NCI-H1092 treated with DMSO at 0.1 percent for 48 hours (cell line): ENCODE data around the gene MCTP1.

Experiments used
- DNase-seq: peaks from one replicate; lab custom pipeline; 2025; lab: John Stamatoyannopoulos, UW

MCTP1 gene

DNA sequence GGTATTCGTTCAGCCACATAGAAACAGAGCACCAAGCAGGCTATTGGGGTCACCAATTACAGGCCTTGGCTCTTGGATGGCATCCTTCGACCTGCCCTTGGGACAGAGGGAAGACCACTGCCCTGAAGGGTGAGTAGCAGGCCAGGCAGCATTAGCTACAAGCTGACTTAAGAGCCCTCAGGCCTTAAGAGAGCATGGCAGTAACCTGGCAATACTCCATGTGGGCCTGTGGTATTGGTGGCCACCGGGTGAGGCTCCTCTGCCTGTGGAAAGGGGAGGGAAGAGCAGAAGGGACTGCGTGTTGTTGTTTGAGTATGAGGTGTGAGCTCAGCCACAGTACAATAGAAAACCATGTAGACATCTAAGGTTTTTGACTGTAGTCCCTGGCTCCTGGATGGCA lies 170.6 kb downstream of the MCTP1 start:
- no peak for DNase-seq

DNA sequence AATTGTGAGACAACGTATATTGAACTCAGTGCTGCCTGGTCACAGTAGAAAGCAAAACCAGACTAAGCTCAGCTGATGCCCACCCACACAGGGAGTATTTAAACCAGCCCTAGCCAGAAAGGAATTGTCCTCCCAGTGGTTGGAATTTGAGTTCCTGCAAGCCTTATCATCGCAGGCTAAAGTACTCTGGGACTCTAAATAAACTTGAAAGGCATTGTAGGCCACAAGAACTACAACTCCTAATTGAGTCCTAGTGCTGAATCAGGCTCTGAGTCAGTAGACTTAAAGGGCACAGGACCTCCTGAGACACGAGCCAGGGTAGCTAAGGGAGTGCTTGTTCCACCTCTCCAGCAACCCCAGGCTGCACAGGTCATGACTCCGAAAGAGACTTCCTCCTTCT lies 171.4 kb downstream of the MCTP1 start:
- DNase-seq, result no peak

DNA sequence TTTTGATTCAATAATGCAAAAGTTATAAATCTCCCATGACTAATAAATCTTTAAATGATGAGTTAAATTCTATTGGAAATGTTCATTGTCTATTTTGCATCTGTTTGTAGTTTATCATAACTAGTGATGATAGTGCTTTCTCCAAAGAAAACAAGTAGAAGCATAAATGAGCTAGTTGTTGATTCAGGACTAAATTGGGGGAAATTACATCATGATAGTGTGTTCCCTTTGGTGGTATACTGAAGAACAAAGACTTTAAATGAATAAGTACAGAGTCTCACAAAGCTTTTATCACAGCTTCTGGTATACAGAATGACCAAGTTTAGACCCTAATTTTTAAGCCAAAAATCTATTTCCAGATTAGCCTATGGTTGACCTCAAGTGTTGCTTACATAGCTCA lies 173.8 kb downstream of the MCTP1 start:
- DNase-seq, result no peak

DNA sequence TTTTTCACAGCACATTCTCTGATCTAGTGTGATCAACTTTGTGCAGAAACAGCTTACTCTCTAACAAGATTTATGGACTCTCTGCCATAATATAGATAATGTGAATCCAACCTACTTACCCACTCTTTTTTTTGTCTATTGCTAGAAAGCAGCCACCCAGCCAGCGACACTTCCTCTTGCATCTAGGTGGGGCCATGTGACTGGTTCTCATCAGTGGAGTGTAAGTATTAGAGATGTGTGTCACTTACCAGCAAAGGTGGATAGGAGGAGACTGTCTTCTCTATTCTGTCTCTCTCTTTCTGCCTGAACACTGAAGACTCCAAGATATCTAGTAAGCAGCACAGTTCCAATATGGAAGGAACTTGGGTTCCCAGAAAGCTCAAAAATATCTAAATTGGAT lies 174.8 kb downstream of the MCTP1 start:
- DNase-seq, result no peak

DNA sequence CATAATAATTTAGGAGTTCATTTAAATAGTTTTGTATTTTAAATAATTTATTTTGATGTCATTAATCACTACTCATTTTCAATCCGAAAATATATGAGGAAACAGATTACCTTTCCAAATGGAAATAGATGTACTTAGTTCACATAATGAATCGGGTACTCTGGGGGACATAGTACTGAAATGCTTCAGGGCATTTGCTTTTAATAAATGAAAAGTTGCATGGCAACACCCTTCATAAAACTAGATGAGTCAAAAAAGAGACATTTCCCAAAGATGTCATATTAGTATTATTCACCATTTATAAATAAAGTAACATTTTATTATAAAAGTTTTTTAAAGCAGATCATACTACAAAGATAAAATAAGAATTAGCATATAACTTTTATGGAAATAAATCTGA lies 177.8 kb downstream of the MCTP1 start:
- DNase-seq, result no peak

DNA sequence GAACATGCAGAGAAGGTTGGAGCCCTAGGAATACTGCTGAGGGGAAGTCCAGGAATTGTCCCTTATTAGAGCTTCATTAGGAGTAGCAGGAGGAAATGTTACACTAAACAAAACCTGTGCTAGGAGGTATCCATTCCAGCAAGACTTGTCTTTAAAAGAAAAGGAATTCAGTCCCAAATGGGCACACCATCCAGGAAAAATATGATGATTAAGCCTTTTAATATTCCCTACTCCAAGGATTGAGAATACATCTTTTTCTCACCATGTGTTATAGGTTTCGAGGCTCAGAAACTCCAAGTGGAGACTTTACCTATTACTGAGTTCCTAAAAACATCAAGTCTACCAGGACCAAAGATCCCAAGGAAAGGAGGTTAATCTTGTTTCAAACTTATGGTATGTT lies 179.3 kb downstream of the MCTP1 start:
- no peak for DNase-seq

DNA sequence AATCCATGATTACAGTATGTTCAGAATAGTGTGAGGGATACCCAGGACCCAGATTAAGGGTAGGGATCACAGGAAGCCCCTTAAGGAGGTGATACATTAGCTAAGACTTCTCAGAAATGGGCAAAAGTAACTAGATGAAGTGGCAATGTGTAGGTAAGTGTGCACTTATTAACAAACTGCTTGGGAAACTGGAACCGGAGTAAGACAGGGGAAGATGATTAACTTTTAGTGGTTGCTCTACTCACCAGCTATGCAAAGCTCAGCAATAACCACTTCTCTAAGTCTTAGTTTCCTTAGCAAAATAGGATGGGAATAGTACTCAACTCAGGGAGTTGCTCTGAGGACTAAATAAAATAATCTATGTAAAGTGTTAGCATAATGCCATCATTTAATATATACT lies 182.2 kb downstream of the MCTP1 start:
- DNase-seq, result no peak

DNA sequence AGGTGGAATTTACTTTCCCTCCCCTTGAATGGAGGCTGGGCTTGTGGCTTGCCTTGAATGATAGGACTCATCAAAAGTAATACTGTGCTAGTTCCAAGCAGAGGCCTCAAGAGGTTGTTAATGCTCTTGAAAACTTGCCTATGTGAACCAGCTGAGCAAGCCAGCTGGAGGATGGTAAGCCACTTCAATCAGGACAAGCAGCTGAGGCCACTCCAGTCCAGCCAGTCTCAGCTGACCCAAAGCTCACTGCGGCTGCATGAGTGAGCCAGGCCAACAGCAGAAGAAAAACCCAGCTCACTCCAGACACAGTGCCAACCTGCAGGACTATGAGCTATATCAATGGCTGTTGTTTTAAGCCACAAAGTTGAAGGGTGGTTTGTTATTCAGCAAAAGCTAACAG lies 182.8 kb downstream of the MCTP1 start:
- no peak for DNase-seq

DNA sequence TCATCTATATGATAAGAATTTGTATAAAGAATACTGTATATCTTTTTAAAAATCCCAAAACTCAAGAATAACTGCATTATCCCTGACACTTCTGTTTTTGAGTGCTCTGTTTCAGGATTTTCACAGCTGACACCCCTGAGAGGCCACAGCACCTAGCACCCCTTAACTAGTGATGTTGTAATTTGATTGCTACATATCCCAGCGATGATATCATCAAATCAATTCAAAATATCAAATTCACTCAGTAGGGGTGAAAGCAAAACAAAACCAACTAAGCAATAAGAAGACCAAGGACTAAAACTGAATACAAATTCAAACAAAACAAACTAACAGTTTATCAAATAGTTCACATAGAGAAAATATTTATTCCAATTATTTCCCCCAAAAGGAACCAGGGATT lies 184.3 kb downstream of the MCTP1 start:
- no peak for DNase-seq

DNA sequence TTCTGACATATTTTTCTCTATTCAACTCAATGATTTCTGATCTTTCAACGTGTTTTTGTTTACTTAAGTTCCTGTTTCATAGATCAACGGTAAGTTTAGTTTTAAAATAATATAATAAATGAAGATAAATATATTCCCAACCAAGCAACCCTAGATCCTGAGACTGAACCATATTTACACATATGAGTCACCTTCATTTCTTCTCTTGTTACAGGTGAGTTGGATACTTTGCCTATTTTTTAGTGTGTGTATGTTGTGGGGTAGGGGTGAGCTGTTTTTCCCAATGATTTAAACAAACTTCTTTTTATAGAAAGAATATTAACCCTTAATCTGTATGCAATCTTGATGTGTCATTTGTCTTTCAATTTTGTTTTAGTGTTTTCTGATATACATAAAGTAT lies 186.9 kb downstream of the MCTP1 start:
- DNase-seq, result no peak

DNA sequence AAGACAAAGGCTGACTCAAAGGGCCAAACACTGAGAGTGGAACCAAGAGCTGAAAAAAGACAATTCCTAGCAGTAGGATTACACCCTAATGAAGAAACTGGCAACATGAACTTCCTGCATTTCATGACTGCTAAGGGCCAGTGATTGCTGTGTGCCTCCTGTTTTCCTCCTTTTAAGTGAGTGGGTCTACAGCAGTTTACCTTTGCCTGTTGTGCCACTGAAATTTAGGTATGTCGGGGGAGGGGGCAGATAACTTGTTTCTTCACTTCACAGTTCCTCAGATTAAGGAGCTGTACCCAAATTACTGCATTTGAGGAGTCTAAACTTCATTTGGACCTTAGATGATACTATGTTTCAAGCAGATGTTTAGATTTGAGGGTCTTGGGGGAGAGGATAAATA lies 191.7 kb downstream of the MCTP1 start:
- no peak for DNase-seq

DNA sequence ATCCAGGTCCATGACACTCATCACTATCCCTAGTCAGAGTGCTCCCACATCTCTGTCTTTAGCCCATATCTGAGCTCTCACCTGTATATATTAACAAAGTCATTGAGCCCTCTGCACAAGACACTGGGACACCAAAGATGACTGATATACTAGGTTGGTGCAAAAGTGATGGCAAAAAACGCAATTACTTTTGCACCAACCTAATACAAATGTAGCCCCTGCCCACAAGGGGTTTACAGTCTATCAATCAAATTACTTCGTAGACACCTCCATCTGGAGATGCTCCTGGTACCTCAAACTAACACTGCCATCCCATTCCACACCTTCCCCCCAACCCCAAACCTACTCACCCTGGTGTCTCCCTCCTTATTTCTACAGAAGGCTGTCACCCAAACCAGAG lies 194.1 kb downstream of the MCTP1 start:
- no peak for DNase-seq

DNA sequence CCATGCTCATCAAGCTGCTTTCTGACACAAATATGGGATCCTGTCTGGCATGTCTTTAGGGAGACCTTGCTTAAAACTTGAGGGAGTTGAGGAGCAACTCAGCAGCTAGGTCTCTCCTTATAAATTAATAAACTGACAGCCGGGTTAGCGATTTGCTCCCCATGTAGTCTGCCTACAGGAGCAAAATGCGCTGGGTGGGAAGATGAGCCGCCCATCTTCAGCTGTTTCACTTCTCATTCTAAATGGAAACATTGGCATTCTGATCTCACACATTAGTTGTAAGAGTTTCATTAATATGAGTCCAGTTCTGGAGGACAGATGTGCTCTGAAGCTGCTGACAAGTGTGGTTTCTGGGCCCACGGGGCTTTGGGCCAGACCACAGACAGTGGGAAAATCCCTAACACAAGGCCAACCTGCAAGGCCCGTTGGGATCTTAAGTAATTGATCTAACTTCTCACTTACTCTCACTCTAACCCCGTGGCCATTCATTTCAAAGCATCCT lies 197.0 kb downstream of the MCTP1 start:
- no peak for DNase-seq

DNA sequence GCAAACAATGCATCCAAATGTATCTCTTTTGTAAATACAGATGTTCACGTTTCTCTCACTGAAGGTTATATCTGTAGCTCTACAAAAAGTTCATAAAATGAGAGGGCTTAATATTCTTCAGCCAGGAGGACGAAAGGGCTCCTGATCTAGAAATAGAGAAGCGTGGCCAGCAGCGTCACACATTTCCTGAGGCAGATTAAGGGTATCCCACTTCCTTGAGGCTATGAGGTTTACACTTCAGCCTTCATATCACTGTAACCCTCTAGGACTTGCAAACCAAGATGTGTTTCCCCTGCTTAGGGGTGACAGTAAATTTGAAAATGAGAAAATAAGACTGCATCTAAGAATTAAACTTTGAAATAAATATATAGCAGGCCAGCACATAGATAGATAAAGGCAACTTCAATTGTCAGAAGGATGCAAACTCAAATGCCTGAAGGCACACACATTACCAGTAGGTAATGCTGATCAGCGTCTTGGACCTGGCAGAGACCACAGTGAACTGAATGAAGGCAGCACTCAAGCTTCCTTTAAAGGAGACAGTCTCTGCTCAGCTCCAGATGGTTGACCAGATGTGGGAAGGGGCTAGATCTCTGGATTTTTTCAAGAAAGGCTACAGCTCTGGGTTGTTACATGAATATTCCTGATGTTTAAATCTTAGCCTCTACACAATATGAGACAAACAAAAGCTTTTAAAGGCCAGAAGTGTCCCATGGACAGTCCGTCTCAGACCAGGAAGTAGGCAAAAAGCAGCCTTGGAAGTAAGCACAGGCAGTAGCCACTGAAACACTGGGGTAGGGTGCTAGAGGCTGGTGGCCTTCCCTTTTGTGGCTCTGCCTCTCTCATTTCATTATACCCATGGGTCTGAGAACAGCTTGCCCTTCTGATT lies 197.7 kb downstream of the MCTP1 start:
- DNase-seq, result no peak

DNA sequence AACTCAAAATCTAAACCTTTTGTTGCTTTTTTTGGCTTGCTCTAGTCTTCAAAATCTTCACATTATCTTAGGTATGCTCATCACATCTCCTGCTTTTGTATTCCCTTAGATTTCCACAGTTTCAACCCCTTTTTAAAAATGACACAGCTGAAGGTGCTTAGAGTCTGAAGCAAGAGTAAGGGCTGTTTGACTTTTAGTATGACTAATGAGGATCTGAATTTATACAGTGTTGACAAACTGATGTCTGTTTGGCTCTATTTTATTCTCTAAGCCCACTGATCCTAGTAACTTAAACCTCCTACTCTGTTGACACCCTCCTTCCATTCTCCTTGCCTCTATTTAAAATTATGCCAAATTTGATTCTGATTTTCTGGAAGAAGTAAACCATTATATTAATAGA lies 200.1 kb downstream of the MCTP1 start:
- no peak for DNase-seq

DNA sequence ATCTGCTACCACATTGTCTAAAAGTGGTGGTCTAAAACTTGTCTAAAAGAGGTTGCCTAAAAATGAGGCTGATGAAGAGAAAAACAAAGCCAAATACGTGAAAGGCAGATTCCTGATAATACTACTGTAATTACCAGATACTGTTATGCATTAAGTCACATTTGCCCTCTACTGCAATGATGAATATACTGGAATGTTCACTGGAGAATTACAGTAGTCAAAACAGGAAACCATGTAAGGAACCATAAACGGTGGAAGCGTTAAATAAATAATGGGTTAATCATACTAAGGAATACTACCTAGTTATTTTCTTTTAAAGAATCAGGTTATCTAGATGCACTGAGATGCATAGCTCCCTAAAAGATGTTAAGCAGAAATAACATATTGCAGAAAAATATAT lies 201.3 kb downstream of the MCTP1 start:
- no peak for DNase-seq

DNA sequence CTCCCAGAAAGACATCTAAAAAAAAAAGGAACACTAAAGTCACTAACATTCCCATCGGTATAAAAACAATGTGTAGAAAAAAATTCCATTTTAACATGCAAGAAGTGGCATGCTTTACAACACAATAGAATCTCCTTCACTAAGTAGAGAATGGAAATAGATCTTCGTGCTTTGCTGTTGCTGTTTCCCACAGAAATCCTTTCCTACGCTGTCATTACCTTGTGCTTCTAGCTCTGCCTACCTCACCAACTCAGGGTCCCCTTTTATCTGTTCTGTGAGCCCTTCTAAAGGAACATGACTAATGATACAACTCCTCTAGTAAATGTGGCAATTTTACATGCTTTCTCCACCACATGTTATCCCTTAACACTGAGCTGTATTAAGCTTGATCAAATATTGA lies 202.9 kb downstream of the MCTP1 start:
- no peak for DNase-seq

DNA sequence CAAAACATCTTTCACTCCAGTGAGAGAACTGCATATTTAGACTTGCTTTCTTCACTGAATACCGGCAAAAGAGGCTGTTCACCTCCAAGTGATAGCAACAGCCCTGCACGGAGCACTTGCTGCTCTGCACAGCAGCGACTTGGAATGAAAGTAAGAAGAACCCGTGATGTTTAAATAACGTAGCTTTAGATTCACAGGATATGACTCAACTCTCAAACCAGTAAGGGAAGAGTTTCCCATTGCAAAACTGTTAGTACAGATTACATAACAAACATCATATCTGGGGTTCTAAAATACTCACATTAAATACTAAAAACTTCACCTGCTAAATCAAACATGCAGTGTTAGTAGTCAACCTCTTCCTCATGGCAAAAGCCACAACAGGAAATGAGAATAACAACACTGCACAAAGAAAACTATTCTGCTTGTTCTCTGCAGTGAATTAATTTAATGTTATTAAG lies 203.4 kb downstream of the MCTP1 start:
- DNase-seq, result no peak

DNA sequence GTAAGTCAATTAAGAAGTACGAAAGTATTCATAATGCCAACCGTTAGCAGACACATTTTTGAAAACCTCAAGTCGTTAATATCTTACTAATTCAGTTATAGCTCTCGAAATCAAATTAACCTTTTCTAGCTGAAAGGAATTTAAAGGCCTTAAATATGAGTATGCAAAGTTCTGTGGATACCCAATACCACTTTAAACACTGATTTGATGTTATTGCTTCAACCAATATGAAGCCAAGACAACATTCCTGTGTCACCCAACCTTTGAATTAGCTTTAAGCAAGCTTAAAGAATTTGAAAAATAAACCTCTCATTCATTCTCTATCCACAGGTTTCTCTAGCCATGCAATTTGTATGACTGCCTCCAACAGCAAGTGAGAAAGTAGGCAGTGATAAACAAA lies 204.5 kb downstream of the MCTP1 start:
- DNase-seq, result no peak

DNA sequence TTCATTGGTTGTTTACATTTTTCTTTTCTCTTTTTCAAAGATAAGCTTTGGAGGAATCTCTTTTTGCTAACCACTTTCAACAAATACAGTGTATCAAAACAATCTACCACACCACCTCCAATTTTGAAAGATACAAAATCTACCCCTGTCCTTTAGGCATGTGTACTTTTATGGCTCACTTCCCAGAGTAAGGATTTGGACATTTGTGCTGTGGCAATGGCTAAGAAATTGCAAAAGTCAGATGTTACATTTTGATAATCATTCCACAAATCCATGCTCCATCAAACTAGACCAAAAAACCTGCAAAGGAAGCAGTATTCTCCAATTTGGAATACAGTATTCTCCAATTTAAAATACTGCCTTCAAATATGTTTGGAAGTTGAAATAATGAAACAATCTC lies 204.9 kb downstream of the MCTP1 start:
- no peak for DNase-seq

DNA sequence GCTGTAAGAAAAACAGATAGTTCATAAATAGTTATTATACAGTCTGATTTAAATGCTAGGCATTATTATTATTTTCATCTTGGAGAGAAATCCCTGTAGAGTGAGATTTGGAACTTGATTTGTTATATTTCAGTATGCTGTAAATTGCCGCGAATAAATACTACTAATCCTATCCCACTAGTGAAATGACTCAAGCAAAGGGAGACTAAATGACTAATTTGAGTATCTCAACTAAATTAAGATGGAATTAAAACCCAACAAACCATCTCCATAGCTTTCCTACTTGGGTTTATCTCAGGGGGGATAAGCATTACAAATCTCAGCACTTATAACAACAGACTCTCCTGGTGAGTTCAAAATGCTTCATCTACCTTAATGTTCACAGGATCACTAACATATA lies 206.0 kb downstream of the MCTP1 start:
- DNase-seq, result no peak

DNA sequence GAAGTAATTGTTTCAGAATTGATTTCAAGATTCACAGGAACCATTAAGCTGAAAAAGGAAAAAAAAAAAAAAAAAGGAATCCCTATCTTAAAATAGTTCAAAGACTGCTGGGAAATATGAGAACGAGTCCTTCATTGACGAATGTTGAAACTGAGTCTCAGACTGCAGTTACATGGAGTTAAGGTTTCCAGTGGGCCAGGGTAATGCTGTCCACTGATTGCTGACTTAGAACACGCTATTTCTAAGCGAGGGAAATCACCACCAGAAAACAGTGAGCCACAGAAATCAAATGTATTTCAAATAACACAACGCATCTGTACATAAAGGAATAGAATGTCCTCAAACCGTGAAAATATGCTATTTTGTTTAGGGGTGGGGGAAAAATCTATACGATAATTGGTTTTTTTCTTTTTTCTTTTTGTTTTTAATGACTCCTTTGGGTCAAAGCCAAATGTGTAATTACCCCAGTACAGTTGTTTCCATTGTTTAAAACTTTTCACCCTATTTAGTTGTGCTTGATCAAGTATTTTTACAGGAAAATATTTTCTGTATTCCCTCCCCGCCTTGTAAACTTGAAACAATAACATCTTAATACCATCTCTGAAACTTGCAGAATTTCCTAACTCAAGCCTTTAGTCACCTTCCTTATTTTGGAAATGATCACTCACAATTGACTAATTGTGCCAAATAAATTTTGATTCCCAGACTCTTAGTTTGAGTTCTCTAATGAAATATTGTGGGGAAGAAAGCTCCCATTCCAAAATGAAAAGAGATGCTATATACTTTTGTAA lies 208.3 kb downstream of the MCTP1 start:
- DNase-seq, result no peak

DNA sequence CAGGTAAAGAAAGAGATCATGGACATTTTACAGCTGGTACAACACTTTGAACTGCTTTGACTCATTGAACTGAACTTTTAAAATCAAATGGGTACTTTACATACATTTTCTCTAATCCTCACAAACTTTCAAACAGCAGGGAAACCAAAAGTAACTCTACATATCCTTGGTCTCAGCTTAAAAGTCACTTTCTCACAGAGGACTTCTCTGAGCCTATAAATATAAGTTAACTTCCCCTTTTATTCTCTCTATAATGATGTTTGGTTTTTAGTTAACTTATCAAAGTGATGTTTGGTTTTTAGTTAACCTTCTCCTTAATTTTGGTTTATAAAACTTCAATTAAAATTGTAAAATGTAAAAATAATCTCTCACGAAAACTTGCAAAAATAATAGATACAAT lies 209.8 kb downstream of the MCTP1 start:
- no peak for DNase-seq
